ENCODE data around the gene XPNPEP3. TPM values are rescaled to one million over a fixed set of nuclear protein-coding genes. Genes with fewer than 3 reads are reported as not detected.

Gene XPNPEP3
- total and polyA plus RNA-seq, 2 of the 4 experiments (the other 2 are of a cell fraction) = 9.3 to 10.9 TPM

DNA sequence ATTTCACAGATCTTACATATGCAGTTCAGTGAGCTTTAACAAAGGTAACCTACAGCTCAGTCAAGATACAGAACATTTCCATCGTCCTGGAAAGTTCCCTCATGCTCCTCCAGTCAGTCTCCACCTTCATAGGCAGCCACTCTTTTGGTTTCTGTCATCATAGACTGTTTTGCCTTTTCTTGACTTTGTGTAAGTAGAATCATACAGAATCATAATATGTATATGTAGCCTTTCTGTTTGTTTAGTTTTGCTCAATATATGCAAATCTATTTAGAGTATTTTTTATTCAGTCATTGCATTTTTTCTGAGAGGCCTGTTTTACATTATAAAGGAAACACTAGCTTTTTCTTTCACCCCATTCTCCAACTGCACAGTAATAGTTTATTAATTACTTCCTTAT, 20.0 kb downstream of the XPNPEP3 start:
- Histone ChIP-seq H3K9me3 (ENCODE audit: control insufficient read depth, insufficient read depth, low read length) (no peaks in the 10 kb centered on the region), H3K4me2 (ENCODE audit: low read depth, low read length) (no peak overlapping the region), H3K4me1 (ENCODE audit: control insufficient read depth, insufficient read depth, low read length) (no peaks in the 10 kb centered on the region), H3K14ac (replicated peaks; ENCODE audit: low read depth, low read length) (no peak overlapping the region), H4K20me1 (ENCODE audit: insufficient read depth, low read length) (no peaks in the 10 kb centered on the region), H3K36me3 (ENCODE audit: control insufficient read depth, insufficient read depth, low read length) (peaks cover 12% of the 10 kb centered on the region), H2AK9ac (replicated peaks; ENCODE audit: low read depth, low read length, poor library complexity) (no peak overlapping the region), H2AFZ (replicated peaks; ENCODE audit: low read length, poor library complexity) (no peak overlapping the region), H4K5ac (ENCODE audit: low read depth, low read length) (no peak overlapping the region), H2AK5ac (ENCODE audit: low read depth, low read length) (no peak overlapping the region), H3K18ac (ENCODE audit: low read depth, low read length) (no peak overlapping the region), H3K27ac (ENCODE audit: insufficient read depth, low read length) (no peak overlapping the region), H2BK15ac (ENCODE audit: low read depth, low read length) (no peak overlapping the region), H3K9me1 (ENCODE audit: insufficient read depth, low read length) (peaks cover 3% of the 10 kb centered on the region), H3K27me3 (ENCODE audit: control insufficient read depth, insufficient read depth, low read length) (no peaks in the 10 kb centered on the region), H3K56ac (ENCODE audit: extremely low read depth, insufficient read depth, low read length) (no peak overlapping the region), H3K4ac (ENCODE audit: low read depth, low read length) (no peak overlapping the region), H3K9ac (ENCODE audit: low read depth, low read length) (no peak overlapping the region), H2BK20ac (ENCODE audit: low read depth, low read length) (no peak overlapping the region), H2BK5ac (ENCODE audit: low read depth, low read length, poor library complexity, severe bottlenecking) (no peak overlapping the region), H4K8ac (ENCODE audit: low read depth in 2 of 2, low read length in 2 of 2) (no peak overlapping the region), H3K23ac (ENCODE audit: low read depth, low read length) (no peak overlapping the region), H3K4me3 (ENCODE audit: insufficient read depth, low read depth, low read length) (no peak overlapping the region), H2BK120ac (ENCODE audit: low read depth, low read length) (no peak overlapping the region), H3K79me1 (ENCODE audit: low read depth in 1 of 2, low read length in 2 of 2) (peaks cover 0 to 27% of the 10 kb centered on the region in 2 experiments; a peak in 3 of 4 replicates), H4K91ac (ENCODE audit: insufficient read depth, low read depth, low read length) (no peak overlapping the region)
- dilution Hi-C loops (cut with HindIII; ENCODE audit: low sequenced_read_pairs, unreplicated experiment) (no loop called here), in situ Hi-C loops (cut with MboI; ENCODE audit: low sequenced_read_pairs) (loop anchor here (25.0 kb wide), 1 partner anchor 440 kb away; no protein-coding TSS in a partner anchor), intact Hi-C loops (cut with micrococcal nuclease) (no loop called here)
- no peak for ATAC-seq (ENCODE audit: low read depth)
- no TSS peak for BruUV-seq (replicated peaks)
- TF ChIP-seq NFE2L2 (IDR thresholded peaks at IDR 0.05; ENCODE audit: low read depth, low read length) (no peak), RFX5 (IDR thresholded peaks at IDR 0.05; ENCODE audit: low read depth, low read length) (no peak), CEBPB (IDR thresholded peaks at IDR 0.05; ENCODE audit: low read depth, low read length) (no peak), SMC3 (IDR thresholded peaks at IDR 0.05; ENCODE audit: low read depth, low read length) (no peak)
- TF ChIP-seq, protein P1, sequence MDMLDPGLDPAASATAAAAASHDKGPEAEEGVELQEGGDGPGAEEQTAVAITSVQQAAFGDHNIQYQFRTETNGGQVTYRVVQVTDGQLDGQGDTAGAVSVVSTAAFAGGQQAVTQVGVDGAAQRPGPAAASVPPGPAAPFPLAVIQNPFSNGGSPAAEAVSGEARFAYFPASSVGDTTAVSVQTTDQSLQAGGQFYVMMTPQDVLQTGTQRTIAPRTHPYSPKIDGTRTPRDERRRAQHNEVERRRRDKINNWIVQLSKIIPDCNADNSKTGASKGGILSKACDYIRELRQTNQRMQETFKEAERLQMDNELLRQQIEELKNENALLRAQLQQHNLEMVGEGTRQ (IDR thresholded peaks at IDR 0.05; ENCODE audit: low read depth, low read length) = no peak
- TF ChIP-seq, protein P2, sequence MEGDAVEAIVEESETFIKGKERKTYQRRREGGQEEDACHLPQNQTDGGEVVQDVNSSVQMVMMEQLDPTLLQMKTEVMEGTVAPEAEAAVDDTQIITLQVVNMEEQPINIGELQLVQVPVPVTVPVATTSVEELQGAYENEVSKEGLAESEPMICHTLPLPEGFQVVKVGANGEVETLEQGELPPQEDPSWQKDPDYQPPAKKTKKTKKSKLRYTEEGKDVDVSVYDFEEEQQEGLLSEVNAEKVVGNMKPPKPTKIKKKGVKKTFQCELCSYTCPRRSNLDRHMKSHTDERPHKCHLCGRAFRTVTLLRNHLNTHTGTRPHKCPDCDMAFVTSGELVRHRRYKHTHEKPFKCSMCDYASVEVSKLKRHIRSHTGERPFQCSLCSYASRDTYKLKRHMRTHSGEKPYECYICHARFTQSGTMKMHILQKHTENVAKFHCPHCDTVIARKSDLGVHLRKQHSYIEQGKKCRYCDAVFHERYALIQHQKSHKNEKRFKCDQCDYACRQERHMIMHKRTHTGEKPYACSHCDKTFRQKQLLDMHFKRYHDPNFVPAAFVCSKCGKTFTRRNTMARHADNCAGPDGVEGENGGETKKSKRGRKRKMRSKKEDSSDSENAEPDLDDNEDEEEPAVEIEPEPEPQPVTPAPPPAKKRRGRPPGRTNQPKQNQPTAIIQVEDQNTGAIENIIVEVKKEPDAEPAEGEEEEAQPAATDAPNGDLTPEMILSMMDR (conservative IDR thresholded peaks at IDR 0.05; ENCODE audit: low read depth, low read length) = no peak
- no CpG with 5 or more reads among the region's 1 CpG for WGBS, 2 experiments (ENCODE audit: extremely low coverage in 2 of 2, insufficient read length in 1 of 2)
- CTCF ChIA-PET = no interaction called here
- POLR2A ChIA-PET (ENCODE audit: unreplicated experiment) = no interaction called here
- no peak for DNase-seq
